AG08396 (cell line): Measurements from ENCODE around the gene AGAP1.

Source experiments
- DNase-seq: peaks from one replicate; pipeline ENCODE4 v3.0.0; 2012; ENCODE audit warnings: low spot score, mixed read lengths

AGAP1 gene

GRCh38 chr2:235508371-235509160 lies 14.7 kb downstream of the AGAP1 start:
- no peak for DNase-seq

DNA sequence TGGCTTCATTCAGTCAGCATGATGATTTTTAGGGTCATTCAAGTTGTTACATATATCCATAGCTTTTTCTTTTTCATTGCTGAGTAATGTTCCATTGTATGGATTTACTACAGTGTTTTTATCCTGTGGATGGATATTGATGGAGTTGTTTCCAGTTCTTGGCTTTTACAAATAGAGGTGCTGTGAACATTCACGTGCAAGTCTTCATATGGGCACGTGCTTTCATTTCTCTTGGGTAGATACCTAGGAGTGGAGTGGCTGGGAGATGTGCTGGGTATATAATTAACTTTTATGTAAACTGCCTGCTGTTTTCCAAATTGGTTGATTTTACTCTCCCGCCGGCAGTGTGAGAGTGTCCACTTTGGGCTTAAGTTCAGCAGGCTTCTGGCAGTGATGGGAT lies 16.5 kb downstream of the AGAP1 start:
- DNase-seq = no peak

DNA sequence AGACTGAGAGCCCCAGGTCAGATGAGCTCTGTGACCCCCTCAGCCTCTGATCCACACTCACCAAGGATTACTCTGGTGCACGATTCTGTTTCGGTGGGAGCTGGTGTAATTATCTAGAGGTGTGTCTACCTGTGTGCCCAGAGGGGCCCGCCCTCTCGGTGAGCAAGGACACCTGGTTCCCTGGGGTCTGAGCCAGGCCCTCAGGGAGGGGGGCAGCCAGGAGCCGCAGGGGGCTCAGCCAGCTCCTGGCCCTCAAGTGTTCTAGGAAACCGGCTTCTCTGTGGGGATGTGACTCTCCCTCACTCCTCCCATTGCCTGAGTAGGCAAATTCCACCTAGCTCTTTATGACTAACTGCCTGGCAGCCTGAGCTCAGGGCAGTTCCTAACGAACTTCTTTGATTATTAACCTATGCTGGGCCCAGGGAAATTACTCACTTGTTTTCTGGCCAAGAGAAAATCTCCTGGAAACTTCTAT lies 17.4 kb downstream of the AGAP1 start:
- peak; percentile 90 for DNase-seq

GRCh38 chr2:235511751-235512698 lies 18.2 kb downstream of the AGAP1 start:
- no peak for DNase-seq

DNA sequence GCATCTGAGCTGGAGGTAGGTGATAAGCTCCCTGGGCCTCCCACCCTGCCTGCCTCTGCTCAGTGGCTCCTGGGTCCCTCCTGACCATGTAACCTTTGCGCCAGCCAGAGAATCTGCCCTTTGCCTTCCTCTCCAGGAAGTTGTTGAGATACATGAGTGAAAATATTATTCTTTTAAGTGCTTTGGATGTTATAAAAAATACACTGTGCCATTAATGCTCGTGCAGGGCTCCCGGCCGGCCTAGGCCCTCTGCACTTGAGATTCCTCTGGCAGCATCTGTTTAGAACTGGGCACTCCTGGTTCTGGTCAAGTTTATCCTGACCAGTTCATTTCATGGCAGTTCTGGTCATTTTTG lies 18.8 kb downstream of the AGAP1 start:
- DNase-seq = no peak

DNA sequence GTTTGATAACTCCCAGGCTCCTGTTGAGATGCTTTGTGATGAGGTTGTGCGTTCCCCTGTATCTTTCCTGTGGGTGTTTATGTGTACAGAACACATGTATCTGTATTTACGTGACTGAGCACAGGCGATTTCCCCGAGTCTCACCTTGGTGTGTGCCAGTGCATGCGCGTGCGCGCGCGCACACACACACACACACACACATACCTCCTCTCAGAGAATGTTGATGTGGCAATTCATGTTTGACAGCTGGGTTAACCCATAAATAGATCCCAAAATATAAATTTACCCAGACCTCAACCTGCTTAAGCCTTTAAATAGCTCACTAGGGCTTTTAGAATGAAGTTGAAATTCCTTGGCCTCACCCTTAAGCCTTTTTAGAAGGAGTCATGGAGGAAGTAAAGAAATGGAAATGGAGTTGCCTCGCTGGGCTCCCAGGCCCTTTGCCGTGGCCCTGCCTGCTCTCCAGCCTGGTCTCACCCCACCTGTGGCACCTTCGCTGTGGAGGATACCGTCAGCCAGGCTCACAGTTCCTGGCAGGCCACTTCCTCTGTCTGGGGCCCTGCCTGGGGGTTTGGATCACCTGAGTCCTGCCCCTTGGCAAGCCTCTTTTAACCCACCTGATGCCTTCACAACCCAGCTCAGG lies 20.3 kb downstream of the AGAP1 start:
- DNase-seq = no peak

GRCh38 chr2:235514627-235515363 lies 21.0 kb downstream of the AGAP1 start:
- no peak for DNase-seq

DNA sequence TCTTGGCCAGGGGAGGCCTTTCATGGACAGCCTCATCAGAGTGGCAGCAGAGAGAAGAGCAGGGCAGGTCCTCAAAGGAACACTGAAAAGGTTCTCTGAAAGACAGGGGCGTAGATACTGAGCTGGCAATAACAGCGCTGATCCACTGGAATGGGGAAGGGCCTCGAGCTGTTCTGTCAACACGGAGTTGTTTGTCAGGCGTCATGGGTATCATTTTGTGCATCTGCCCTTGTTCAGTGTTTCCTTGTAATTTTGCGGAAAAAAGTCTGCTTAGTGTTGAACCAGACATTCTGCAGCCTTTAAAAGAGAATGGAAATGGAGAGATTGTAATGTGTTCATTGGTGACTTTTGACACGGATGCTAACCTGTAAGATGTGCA lies 21.5 kb downstream of the AGAP1 start:
- no peak for DNase-seq

DNA sequence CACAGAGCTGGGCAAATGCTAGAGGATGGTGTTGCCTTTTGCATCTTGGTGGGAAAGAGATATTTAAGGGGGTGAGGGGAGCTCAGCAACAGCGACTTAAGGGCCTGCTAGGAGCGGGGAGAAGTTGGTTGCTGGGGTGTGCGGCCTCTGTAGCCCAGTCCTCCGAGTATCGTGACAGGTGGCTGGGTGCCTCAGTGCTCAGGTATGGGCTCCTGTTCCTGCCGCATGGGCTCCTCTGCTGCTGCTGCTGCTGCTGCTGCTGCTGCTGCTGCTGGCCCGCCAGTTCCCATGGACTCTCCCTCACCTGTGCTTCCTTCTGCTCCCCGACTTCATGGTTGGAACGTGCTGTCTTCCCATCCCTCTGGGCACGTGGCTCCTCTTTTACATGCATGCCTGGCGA lies 22.0 kb downstream of the AGAP1 start:
- no peak for DNase-seq

GRCh38 chr2:235516257-235516656 lies 22.4 kb downstream of the AGAP1 start:
- DNase-seq = no peak

- no peak for DNase-seq
Measured at GRCh38 chr2:235518322-235519090, 24.7 kb downstream of the AGAP1 start.

- DNase-seq = no peak
Measured at GRCh38 chr2:235520787-235521186, 26.9 kb downstream of the AGAP1 start.

DNA sequence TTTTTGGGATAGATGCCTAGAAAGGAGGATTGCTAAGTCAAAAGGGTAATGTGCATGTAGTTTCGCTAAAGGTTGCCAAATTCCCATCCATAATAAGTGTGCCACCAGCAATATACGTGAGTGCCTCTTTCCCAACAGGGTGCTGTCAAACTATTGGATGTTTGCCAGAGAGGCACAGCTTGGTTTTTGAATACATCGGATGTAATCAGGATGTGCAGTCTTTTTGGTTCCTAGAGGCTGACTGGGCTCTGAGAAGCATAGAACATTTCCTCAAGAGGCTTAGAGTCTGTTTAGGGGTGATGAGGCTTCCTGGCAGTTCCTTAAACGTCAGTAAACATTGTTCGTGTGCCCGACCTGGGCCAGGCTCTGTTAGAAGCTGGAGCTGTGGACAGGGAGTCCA lies 28.0 kb downstream of the AGAP1 start:
- no peak for DNase-seq

DNA sequence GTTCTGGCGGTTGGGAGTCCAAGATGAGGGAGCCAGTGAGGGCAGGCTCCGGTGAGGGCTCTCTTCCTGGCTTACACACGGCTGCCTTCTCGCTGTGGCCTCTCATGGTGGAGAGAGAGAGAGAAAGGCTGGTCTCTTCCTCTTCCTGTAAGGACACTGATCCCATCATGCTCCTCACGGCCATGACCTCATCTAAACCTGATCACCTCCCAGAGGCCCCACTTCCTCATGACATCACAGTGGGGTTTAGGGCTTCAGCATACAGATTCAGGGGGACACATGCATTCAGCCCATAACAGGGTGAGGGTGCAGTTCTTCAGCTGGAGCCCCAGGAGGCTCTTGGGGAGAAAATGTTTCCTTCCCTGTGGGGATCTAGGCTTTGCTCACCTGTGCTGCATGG lies 29.2 kb downstream of the AGAP1 start:
- no peak for DNase-seq

- DNase-seq = no peak
Measured at GRCh38 chr2:235523486-235524150, 29.8 kb downstream of the AGAP1 start.

- DNase-seq = no peak
Measured at GRCh38 chr2:235526166-235526565, 32.3 kb downstream of the AGAP1 start.

DNA sequence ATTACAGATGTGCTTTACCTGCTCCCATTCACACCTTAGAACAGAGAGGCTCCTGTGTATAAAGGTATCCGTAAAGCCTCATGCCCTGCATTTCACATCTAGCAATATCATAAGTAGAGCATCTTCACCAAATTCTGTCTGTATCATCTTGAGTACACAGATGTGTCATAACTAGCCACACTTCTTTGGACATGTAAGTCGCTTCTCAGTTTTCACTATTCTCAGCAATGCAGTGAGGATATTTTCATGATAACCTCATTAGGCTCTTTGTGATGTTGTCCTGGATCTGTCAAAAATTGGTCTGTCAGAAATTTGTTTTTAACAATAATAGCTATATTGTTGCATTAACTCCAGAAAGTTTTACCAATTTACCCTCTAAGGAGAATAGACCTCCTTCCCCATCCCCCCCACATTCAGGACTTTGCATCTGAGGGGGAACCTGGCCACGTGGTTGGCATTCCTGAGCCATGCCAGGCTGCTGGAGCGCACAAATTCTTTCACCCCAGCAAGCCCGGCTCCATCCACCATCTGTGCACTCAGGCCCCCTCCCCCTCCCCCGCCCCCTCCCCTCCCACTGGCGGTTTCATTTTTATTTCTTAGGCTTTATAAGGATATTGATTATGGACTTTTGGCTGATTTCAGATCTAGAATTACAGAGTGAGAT lies 34.1 kb downstream of the AGAP1 start:
- no peak for DNase-seq

- no peak for DNase-seq
Measured at GRCh38 chr2:235529621-235530020, 35.8 kb downstream of the AGAP1 start.

GRCh38 chr2:235530735-235531134 lies 36.9 kb downstream of the AGAP1 start:
- no peak for DNase-seq

- DNase-seq = no peak
Measured at GRCh38 chr2:235532307-235532706, 38.5 kb downstream of the AGAP1 start.
